ENCODE measurements around the gene CHCHD6. TPM values are rescaled to one million over a fixed set of nuclear protein-coding genes. Genes with fewer than 3 reads are reported as not detected.

Gene CHCHD6
- total RNA-seq, 1 experiment from 2014 or later, result 40.9 TPM

DNA sequence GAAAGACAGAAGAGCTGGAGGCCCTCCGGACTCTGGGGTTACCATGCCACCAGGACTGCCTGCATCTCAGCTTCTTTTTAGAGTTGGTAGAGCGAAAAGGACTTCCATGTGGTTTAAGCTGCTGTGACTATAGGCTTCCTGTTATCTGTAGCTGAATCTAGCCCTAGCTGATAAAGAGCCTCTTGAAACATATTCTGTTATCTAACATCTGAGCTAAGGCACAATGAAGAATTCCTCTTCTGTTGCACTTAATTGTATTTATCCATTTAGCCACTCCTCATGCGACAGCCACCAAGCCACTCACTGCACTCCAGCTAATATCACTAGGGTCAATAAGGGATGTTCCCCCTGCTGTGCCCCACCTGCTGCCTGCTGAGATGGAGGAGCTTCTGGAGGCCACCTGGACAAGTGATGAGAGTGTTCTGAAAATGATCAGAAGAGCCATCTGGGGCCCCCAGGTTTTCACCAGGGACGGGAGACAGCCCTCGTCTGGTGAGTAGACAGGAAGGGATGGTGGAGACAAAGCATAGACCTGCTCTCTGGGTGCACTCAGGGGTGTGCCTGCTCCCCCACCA is 184.2 kb downstream of the CHCHD6 start (continued):
- TF ChIP-seq IRF1 (CRISPR knock-in tag; IDR thresholded peaks at IDR 0.05), result no peak
- TF ChIP-seq IRF2 (CRISPR knock-in tag; IDR thresholded peaks at IDR 0.05; ENCODE audit: borderline replicate concordance, low read depth), result no peak
- TF ChIP-seq USF1 (CRISPR knock-in tag; IDR thresholded peaks at IDR 0.05), result no peak
- TF ChIP-seq EMX1 (CRISPR knock-in tag; IDR thresholded peaks at IDR 0.05), result no peak
- TF ChIP-seq NFE2L1 (CRISPR knock-in tag; IDR thresholded peaks at IDR 0.05), result no peak
- TF ChIP-seq TEAD4 (CRISPR knock-in tag; IDR thresholded peaks at IDR 0.05), result no peak
- TF ChIP-seq GTF2I (CRISPR knock-in tag; conservative IDR thresholded peaks at IDR 0.05), result no peak
- no peak for TF ChIP-seq ZNF396 (CRISPR knock-in tag; IDR thresholded peaks at IDR 0.05; ENCODE audit: borderline replicate concordance)
- TF ChIP-seq SMAD3 (CRISPR knock-in tag; IDR thresholded peaks at IDR 0.05; ENCODE audit: borderline replicate concordance), result no peak
- TF ChIP-seq ATF3 (CRISPR knock-in tag; conservative IDR thresholded peaks at IDR 0.05), result no peak

DNA sequence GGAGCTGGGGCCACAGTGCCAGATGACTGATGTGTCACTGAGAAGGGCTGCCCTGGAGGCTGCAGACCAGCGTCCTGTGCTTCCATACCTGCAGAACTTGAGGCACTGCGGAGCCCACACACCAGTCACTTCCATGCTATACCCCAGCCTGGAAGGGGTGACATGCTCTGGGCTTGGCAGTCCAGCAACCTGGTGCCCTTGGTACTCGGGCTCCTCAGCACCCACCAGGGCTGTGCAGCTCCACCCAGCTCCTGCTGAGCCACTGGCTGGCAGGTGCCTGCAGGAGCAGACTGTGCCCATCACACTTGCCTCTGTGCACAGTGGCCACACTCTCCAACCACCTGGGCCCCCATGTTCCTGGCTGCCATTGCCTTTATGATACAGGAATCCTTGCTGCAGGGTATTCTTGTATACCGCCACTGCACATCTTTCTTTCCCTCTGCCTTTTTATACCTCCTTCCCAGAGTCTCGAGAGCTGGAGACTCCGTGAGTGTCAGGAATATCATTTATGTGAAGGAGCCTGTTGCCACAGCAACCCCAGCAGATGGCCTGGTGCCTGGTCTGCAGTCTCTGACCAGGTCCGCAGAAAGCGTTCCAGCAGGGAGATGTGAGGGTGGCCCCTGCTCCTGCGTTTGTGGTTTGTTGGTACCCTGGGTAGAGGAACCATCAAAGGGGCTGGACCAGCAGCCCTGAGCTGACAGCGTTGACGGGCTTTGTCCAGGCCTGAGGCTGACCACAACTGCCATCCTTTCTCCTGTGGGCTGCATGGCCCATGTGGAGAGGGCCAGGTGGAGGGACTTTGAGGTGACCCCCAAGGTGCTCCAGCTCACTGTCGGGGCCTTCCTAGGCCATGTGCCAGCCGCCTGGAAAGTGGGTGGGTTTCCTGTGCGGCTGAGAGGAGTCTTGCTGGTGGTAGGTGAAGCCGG is 185.5 kb downstream of the CHCHD6 start:
- Mint-ChIP-seq H3K27ac (no peak overlapping the region), H3K4me3 (no peak overlapping the region), H3K9me3 (no peaks in the 10 kb centered on the region), H3K27me3 (ENCODE audit: low read depth) (no peaks in the 10 kb centered on the region), H3K36me3 (no peaks in the 10 kb centered on the region), H3K4me1 (peaks cover 18% of the 10 kb centered on the region)
- CTCF ChIA-PET, result interaction anchor here (1.5 kb wide), 1 partner anchor 137 kb away, joined by 5 read pairs; no protein-coding TSS in a partner anchor
- DNase-seq (ENCODE audit: low spot score) (no peak), ATAC-seq (no peak)
- POLR2A ChIA-PET, result no interaction called here
- TF ChIP-seq HMGXB4 (CRISPR knock-in tag; IDR thresholded peaks at IDR 0.05) (no peak), MAX (CRISPR knock-in tag; IDR thresholded peaks at IDR 0.05) (no peak)
- TF ChIP-seq, protein P1, sequence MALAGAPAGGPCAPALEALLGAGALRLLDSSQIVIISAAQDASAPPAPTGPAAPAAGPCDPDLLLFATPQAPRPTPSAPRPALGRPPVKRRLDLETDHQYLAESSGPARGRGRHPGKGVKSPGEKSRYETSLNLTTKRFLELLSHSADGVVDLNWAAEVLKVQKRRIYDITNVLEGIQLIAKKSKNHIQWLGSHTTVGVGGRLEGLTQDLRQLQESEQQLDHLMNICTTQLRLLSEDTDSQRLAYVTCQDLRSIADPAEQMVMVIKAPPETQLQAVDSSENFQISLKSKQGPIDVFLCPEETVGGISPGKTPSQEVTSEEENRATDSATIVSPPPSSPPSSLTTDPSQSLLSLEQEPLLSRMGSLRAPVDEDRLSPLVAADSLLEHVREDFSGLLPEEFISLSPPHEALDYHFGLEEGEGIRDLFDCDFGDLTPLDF (CRISPR knock-in tag; IDR thresholded peaks at IDR 0.05), result no peak

DNA sequence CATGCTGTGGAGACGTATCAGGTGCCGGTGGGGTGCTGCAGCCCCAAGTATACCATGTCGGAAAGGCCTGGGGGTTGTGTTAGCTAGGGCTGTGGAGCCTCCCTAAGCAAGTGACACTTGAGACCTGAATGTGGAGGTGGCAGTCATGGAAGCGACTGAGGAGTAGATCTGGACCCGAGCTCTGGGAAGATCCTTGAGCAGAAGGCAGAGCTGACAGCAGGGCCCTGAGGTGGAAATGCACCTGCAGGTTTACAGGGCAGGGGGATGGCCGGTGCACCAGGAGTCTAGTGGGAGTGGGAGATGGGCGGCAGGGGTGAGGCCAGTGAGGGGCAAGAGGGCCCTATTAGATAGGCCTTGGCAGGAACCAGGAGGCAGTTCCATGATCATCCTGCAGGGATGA is 187.1 kb downstream of the CHCHD6 start:
- ATAC-seq, result no peak

More for the DNA sequence above, 187.1 kb downstream of the CHCHD6 start:
- peak overlapping the region; percentile 39; the same call in 1 of the 2 replicates for H3K27ac Mint-ChIP-seq
- no peak for DNase-seq (ENCODE audit: low spot score)
- no peaks in the 10 kb centered on the region for H3K36me3 Mint-ChIP-seq
- no peaks in the 10 kb centered on the region for H3K9me3 Mint-ChIP-seq
- peaks cover 31% of the 10 kb centered on the region for H3K4me1 Mint-ChIP-seq
- TF ChIP-seq, protein P2, sequence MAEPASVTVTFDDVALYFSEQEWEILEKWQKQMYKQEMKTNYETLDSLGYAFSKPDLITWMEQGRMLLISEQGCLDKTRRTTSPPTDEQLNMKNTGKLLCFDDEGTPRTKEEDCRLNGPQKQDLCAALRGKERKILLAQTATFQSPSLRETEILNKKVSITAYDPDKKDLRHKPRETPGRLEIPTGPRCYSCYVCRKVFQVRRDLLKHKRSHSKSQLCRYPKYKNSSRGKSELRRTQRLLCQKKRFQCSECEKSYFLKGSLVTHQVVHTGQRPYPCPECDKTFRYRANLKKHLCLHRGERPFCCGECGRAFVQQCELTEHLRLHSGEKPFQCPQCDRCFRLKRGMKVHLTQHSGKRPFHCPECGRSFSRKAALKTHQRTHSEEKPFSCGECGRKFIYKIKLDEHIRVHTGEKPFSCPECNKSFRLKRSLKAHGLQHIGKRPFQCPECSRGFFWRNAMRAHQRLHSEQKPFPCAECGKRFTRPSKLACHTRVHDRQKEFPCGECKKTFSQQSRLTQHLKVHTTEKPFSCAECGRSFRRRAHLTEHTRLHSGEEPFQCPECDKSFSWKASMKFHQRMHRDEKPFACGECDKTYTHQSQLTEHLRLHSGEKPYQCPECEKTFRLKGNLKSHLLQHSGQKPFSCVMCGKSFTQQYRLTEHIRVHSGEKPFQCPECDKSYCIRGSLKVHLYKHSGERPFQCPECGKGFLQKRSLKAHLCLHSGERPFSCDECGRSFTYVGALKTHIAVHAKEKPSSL (CRISPR knock-in tag; conservative IDR thresholded peaks at IDR 0.05), result no peak
- TF ChIP-seq RELA (CRISPR knock-in tag; IDR thresholded peaks at IDR 0.05; ENCODE audit: borderline replicate concordance) (no peak), ZNF317 (CRISPR knock-in tag; IDR thresholded peaks at IDR 0.05; ENCODE audit: borderline replicate concordance, low read depth) (no peak), FOXP1 (CRISPR knock-in tag; IDR thresholded peaks at IDR 0.05; ENCODE audit: borderline replicate concordance) (no peak), PRRX2 (CRISPR knock-in tag; IDR thresholded peaks at IDR 0.05) (no peak), MYBL2 (CRISPR knock-in tag; IDR thresholded peaks at IDR 0.05) (no peak), ELF4 (CRISPR knock-in tag; IDR thresholded peaks at IDR 0.05; ENCODE audit: low read depth) (no peak)
- no peaks in the 10 kb centered on the region for H3K27me3 Mint-ChIP-seq (ENCODE audit: low read depth)
- no peak overlapping the region for H3K4me3 Mint-ChIP-seq
- POLR2A ChIA-PET, result no interaction called here
- CTCF ChIA-PET, result interaction anchor here (1.6 kb wide), 1 partner anchor 14 kb away, joined by 3 read pairs; no protein-coding TSS in a partner anchor

Data from WTC11 (cell line).